HG03378 (cell line): ENCODE measurements around the gene GDF9.
A peak's percentile ranks its signal among the peaks of the same experiment; 100 is the strongest.

Experiments used
- ATAC-seq: cut with Tn5 transposase; IDR thresholded peaks from one replicate; pipeline ENCODE4 v1.9.1; 2021; ENCODE audit warnings: mild to moderate bottlenecking, moderate library complexity; ENCODE audit not compliant: unreplicated experiment

GDF9 gene

GRCh38 chr5:132839426-132840301 is 26.6 kb downstream of the GDF9 start:
- no peak for ATAC-seq

GRCh38 chr5:132838516-132839282 is 27.6 kb downstream of the GDF9 start:
- no peak for ATAC-seq

- no peak for ATAC-seq
Measured at GRCh38 chr5:132837868-132838267, 28.4 kb downstream of the GDF9 start.

- ATAC-seq: no peak
Measured at GRCh38 chr5:132836852-132837251, 29.4 kb downstream of the GDF9 start.

GRCh38 chr5:132834057-132834456 is 32.2 kb downstream of the GDF9 start:
- ATAC-seq: no peak

GRCh38 chr5:132832612-132833011 is 33.7 kb downstream of the GDF9 start:
- ATAC-seq: no peak

- ATAC-seq: no peak
Measured at GRCh38 chr5:132831095-132831860, 35.0 kb downstream of the GDF9 start.

GRCh38 chr5:132830436-132831094 is 35.7 kb downstream of the GDF9 start, which contains the start of gene SHROOM1:
Gene SHROOM1, minus strand, starts transcription at chr5:132830647. Its CDS starts 4,507 bp downstream, at chr5:132826140.
- ATAC-seq: peak; percentile 42

GRCh38 chr5:132829742-132830435 is 36.4 kb downstream of the GDF9 start:
- ATAC-seq: peak; percentile 61

GRCh38 chr5:132828846-132829494 is 37.3 kb downstream of the GDF9 start:
- ATAC-seq: no peak

GRCh38 chr5:132827943-132828673 is 38.2 kb downstream of the GDF9 start:
- ATAC-seq: no peak

- no peak for ATAC-seq
Measured at GRCh38 chr5:132826424-132827082, 39.7 kb downstream of the GDF9 start.

GRCh38 chr5:132825834-132826391 is 40.4 kb downstream of the GDF9 start:
- no peak for ATAC-seq

- no peak for ATAC-seq
Measured at GRCh38 chr5:132825033-132825833, 41.0 kb downstream of the GDF9 start.

GRCh38 chr5:132824426-132824825 is 41.8 kb downstream of the GDF9 start:
- no peak for ATAC-seq

GRCh38 chr5:132823481-132824050 is 42.7 kb downstream of the GDF9 start:
- ATAC-seq: no peak
